Activated T-cell treated with anti-CD3 and anti-CD28 coated beads, Interleukin-2, amount 50 U/mL, for 4 hours (primary cell): Measurements from ENCODE around the gene PATJ. TPM values are rescaled to one million over a fixed set of nuclear protein-coding genes. Genes with fewer than 3 reads are reported as not detected.
"Not testable (repeated sequence)": the region's sequence is repeated elsewhere in the genome, so short reads cannot be mapped to it uniquely, and the experiment has no call there.

Experiments used
- ATAC-seq, 2 donors: fragments of 200-7000 bp; cut with Tn5 transposase; one replicate each; pipeline ENCODE4 v1.10.0; 2021
- DNase-seq: peaks from one replicate; pipeline ENCODE4 v3.0.0-alpha.2; 2020
- H3K27me3 Mint-ChIP-seq: one replicate; pipeline ENCODE4 v1.8.0; 2021; ENCODE audit warnings: low read depth, mixed read lengths
- H3K36me3 Mint-ChIP-seq: one replicate; pipeline ENCODE4 v1.8.0; 2022; ENCODE audit warnings: mixed read lengths; ENCODE audit not compliant: insufficient read depth
- H3K4me1 Mint-ChIP-seq: one replicate; pipeline ENCODE4 v1.8.0; 2021; ENCODE audit warnings: low read depth, mixed read lengths
- H3K4me3 Mint-ChIP-seq: one replicate; pipeline ENCODE4 v1.8.0; 2021; ENCODE audit warnings: mild to moderate bottlenecking, moderate library complexity, mixed read lengths
- H3K9me3 Mint-ChIP-seq: one replicate; pipeline ENCODE4 v1.8.0; 2021; ENCODE audit warnings: mixed read lengths
- total RNA-seq, 3 donors: library from RNA; stranded (reverse); gene quantifications; one replicate each; pipeline ENCODE4 v1.2.1, GENCODE V29; 2021

PATJ gene
- total RNA-seq, 3 donors from 2014 or later = 3.4 to 4.1 (median 3.9) TPM

- no peak for DNase-seq
- no peaks in the 10 kb centered on the region for H3K9me3 Mint-ChIP-seq
- H3K4me1 Mint-ChIP-seq = no peaks in the 10 kb centered on the region
- H3K4me3 Mint-ChIP-seq = no peak overlapping the region
- no peaks in the 10 kb centered on the region for H3K27me3 Mint-ChIP-seq
- no peaks in the 10 kb centered on the region for H3K36me3 Mint-ChIP-seq
- ATAC-seq = no peak
These were observed 209.7 kb downstream of the PATJ start for GRCh38 chr1:61951731-61952580.

- no peaks in the 10 kb centered on the region for H3K4me1 Mint-ChIP-seq
- H3K27me3 Mint-ChIP-seq = no peaks in the 10 kb centered on the region
- DNase-seq = no peak
- no peak for ATAC-seq
- no peaks in the 10 kb centered on the region for H3K9me3 Mint-ChIP-seq
- H3K4me3 Mint-ChIP-seq = no peak overlapping the region
- H3K36me3 Mint-ChIP-seq = peaks cover 3% of the 10 kb centered on the region
These were observed 210.4 kb downstream of the PATJ start for GRCh38 chr1:61952675-61953074.

- no peak for DNase-seq
- Mint-ChIP-seq H3K4me1 (no peaks in the 10 kb centered on the region), H3K9me3 (no peaks in the 10 kb centered on the region), H3K36me3 (peaks cover 3% of the 10 kb centered on the region), H3K27me3 (no peaks in the 10 kb centered on the region), H3K4me3 (no peak overlapping the region)
- no peak for ATAC-seq
These were observed 211.0 kb downstream of the PATJ start for GRCh38 chr1:61953076-61953789.

GRCh38 chr1:61953790-61954150, 211.5 kb downstream of the PATJ start:
- no peaks in the 10 kb centered on the region for H3K9me3 Mint-ChIP-seq
- ATAC-seq = no peak
- H3K4me3 Mint-ChIP-seq = no peak overlapping the region
- no peak for DNase-seq
- no peaks in the 10 kb centered on the region for H3K4me1 Mint-ChIP-seq
- peaks cover 3% of the 10 kb centered on the region for H3K36me3 Mint-ChIP-seq
- H3K27me3 Mint-ChIP-seq = no peaks in the 10 kb centered on the region

- Mint-ChIP-seq H3K27me3 (no peaks in the 10 kb centered on the region), H3K4me3 (no peak overlapping the region), H3K4me1 (no peaks in the 10 kb centered on the region), H3K9me3 (no peaks in the 10 kb centered on the region), H3K36me3 (peaks cover 3% of the 10 kb centered on the region)
- DNase-seq (no peak), ATAC-seq (no peak)
These were observed 213.0 kb downstream of the PATJ start for GRCh38 chr1:61955261-61955660.

- Mint-ChIP-seq H3K4me1 (no peaks in the 10 kb centered on the region), H3K4me3 (no peak overlapping the region), H3K27me3 (no peaks in the 10 kb centered on the region), H3K36me3 (peaks cover 8% of the 10 kb centered on the region), H3K9me3 (no peaks in the 10 kb centered on the region)
- DNase-seq = no peak
- no peak for ATAC-seq
These were observed 213.9 kb downstream of the PATJ start for GRCh38 chr1:61956016-61956645.

- ATAC-seq = no peak
- Mint-ChIP-seq H3K27me3 (no peaks in the 10 kb centered on the region), H3K36me3 (peaks cover 10% of the 10 kb centered on the region), H3K9me3 (no peaks in the 10 kb centered on the region), H3K4me1 (no peaks in the 10 kb centered on the region), H3K4me3 (no peak overlapping the region)
- no peak for DNase-seq
These were observed 214.5 kb downstream of the PATJ start for GRCh38 chr1:61956784-61957183.

GRCh38 chr1:61961009-61961408, 218.7 kb downstream of the PATJ start:
- Mint-ChIP-seq H3K36me3 (peaks cover 14% of the 10 kb centered on the region), H3K9me3 (no peaks in the 10 kb centered on the region), H3K4me1 (no peaks in the 10 kb centered on the region), H3K27me3 (no peaks in the 10 kb centered on the region), H3K4me3 (no peak overlapping the region)
- ATAC-seq (no peak), DNase-seq (no peak)

- Mint-ChIP-seq H3K27me3 (no peaks in the 10 kb centered on the region), H3K36me3 (peaks cover 12% of the 10 kb centered on the region), H3K4me3 (no peak overlapping the region), H3K4me1 (no peaks in the 10 kb centered on the region), H3K9me3 (no peaks in the 10 kb centered on the region)
- ATAC-seq (no peak), DNase-seq (no peak)
These were observed 220.4 kb downstream of the PATJ start for GRCh38 chr1:61962631-61963030.

GRCh38 chr1:61966450-61967225, 224.4 kb downstream of the PATJ start:
- not testable (repeated sequence) for H3K9me3 Mint-ChIP-seq, H3K4me1 Mint-ChIP-seq, H3K4me3 Mint-ChIP-seq, ATAC-seq, H3K27me3 Mint-ChIP-seq, DNase-seq
- peaks cover 16% of the 10 kb centered on the region for H3K36me3 Mint-ChIP-seq

- Mint-ChIP-seq H3K36me3 (peaks cover 12% of the 10 kb centered on the region), H3K27me3 (no peaks in the 10 kb centered on the region), H3K4me1 (no peaks in the 10 kb centered on the region), H3K4me3 (no peak overlapping the region), H3K9me3 (no peaks in the 10 kb centered on the region)
- DNase-seq (no peak), ATAC-seq (no peak)
These were observed 225.5 kb downstream of the PATJ start for GRCh38 chr1:61967750-61968149.

- H3K4me3 Mint-ChIP-seq = no peak overlapping the region
- no peaks in the 10 kb centered on the region for H3K27me3 Mint-ChIP-seq
- no peaks in the 10 kb centered on the region for H3K4me1 Mint-ChIP-seq
- no peaks in the 10 kb centered on the region for H3K9me3 Mint-ChIP-seq
- H3K36me3 Mint-ChIP-seq = peaks cover 12% of the 10 kb centered on the region
- ATAC-seq = no peak
- DNase-seq = no peak
These were observed 226.6 kb downstream of the PATJ start for GRCh38 chr1:61968869-61969268.

GRCh38 chr1:61973100-61973837, 231.0 kb downstream of the PATJ start:
- DNase-seq = no peak
- ATAC-seq = no peak
- no peaks in the 10 kb centered on the region for H3K9me3 Mint-ChIP-seq
- H3K27me3 Mint-ChIP-seq = no peaks in the 10 kb centered on the region
- H3K4me1 Mint-ChIP-seq = no peaks in the 10 kb centered on the region
- no peak overlapping the region for H3K4me3 Mint-ChIP-seq
- H3K36me3 Mint-ChIP-seq = peaks cover 10% of the 10 kb centered on the region

- Mint-ChIP-seq H3K9me3 (no peaks in the 10 kb centered on the region), H3K4me3 (no peak overlapping the region), H3K27me3 (no peaks in the 10 kb centered on the region), H3K4me1 (no peaks in the 10 kb centered on the region), H3K36me3 (peaks cover 3% of the 10 kb centered on the region)
- DNase-seq = no peak
- no peak for ATAC-seq
These were observed 233.4 kb downstream of the PATJ start for GRCh38 chr1:61975638-61976037.
